Panc1 (cell line): ENCODE data around the gene ZNF521.

Source experiments
- CTCF ChIP-seq: fragments of 450-650 bp; IDR thresholded peaks from 2 replicates; pipeline ENCODE4 v1.5.1; 2017; ENCODE audit warnings: mild to moderate bottlenecking
- POLR2AphosphoS5 ChIP-seq: IDR thresholded peaks from 2 replicates; pipeline ENCODE4 v1.6.1; 2012; ENCODE audit warnings: mild to moderate bottlenecking, low read depth, low read length, moderate library complexity
- REST ChIP-seq, 2 experiments: IDR thresholded peaks; 2 replicates each; pipeline ENCODE4 v1.6.1; 2011 to 2012; ENCODE audit warnings: low read depth in 2 of 2, control low read depth in 1 of 2, low read length in 1 of 2, mild to moderate bottlenecking in 1 of 2, moderate library complexity in 1 of 2; ENCODE audit not compliant: insufficient read depth in 1 of 2
- TCF7L2 ChIP-seq: IDR thresholded peaks from 2 replicates; pipeline ENCODE4 v1.6.1; 2011; ENCODE audit warnings: mild to moderate bottlenecking, low read depth, low read length, inconsistent platforms

- TF ChIP-seq CTCF = no peak
- no peak for TF ChIP-seq POLR2AphosphoS5
- TF ChIP-seq REST (IDR thresholded peaks at IDR 0.05; ENCODE audit: insufficient read depth in 1 of 2, low read depth in 2 of 2, low read length in 1 of 2) = no peak
- TF ChIP-seq TCF7L2 = no peak
These were observed 249.3 kb downstream of the ZNF521 start for GRCh38 chr18:25102662-25103061.
